ENCODE measurements around the gene SPSB3. TPM values are rescaled to one million over a fixed set of nuclear protein-coding genes. Genes with fewer than 3 reads are reported as not detected.
"Not testable (repeated sequence)": the region's sequence is repeated elsewhere in the genome, so short reads cannot be mapped to it uniquely, and the experiment has no call there.

SPSB3 gene
- total RNA-seq, 4 donors from 2014 or later, result 76.4 to 148 (median 102) TPM

DNA sequence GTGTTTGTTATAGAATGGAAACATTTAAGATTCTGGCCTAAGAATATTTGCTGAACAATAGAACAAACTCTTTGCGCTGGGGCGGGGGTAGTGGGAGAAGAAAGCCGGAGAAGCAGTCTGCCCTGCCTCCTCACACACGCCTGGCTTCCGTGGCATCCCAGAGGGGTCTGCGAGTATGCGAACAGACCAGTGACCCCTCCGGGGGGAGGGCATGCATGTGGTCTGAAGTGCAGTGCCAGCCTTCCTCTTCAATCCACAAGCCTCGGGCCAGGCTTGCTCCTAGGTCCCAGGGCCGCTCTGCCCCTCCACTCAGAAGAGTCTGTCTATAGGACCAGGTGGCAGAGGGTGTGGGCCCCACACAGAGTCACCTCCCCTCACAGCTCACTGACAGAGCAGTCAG, 25.3 kb upstream of the SPSB3 start:
- Histone ChIP-seq H3K27me3 (no peaks in the 10 kb centered on the region), H3K4me3 (no peak overlapping the region), H3K4me1 (no peaks in the 10 kb centered on the region), H3K9me3 (no peaks in the 10 kb centered on the region), H3K36me3 (peaks cover 0 to 46% (median 0%) of the 10 kb centered on the region in 3 donors), H3K27ac (no peak overlapping the region)
- TF ChIP-seq CTCF (IDR thresholded peaks at IDR 0.05), result no peak
- TF ChIP-seq POLR2A (IDR thresholded peaks at IDR 0.05), result no peak
- DNase-seq, result peak in 1 of 3 donors; percentile 42

DNA sequence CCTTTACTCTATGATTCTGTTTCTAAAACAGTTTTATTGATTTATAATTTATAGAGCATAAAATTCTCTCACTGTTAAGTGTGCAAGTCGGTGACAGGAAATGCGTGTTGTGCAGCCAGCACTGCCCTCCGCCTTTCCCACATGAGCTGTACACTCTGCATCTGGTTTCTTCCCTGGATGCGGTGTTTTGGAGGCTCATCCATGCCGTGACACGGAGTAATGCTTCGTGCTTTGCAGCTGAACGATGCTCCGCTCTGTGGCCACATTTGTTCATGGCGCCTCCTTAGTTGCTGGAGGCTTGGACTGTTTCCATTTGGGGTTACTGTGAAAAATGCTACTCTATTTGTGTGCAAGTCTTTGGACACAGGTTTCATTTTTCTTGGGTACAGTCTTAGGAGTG, 18.3 kb upstream of the SPSB3 start:
- peaks cover 0 to 4% (median 0%) of the 10 kb centered on the region in 4 donors for H3K9me3 ChIP-seq
- no peak overlapping the region for H3K27ac ChIP-seq
- no peak overlapping the region for H3K4me3 ChIP-seq
- DNase-seq, result no peak
- no peaks in the 10 kb centered on the region for H3K4me1 ChIP-seq
- TF ChIP-seq CTCF (IDR thresholded peaks at IDR 0.05) (no peak), POLR2A (IDR thresholded peaks at IDR 0.05) (no peak)
- H3K36me3 ChIP-seq, result no peaks in the 10 kb centered on the region
- no peaks in the 10 kb centered on the region for H3K27me3 ChIP-seq

GRCh38 chr16:1799263-1799662, 16.9 kb upstream of the SPSB3 start:
- not testable (repeated sequence) for H3K4me3 ChIP-seq, DNase-seq, H3K9me3 ChIP-seq, H3K27me3 ChIP-seq, H3K36me3 ChIP-seq, H3K4me1 ChIP-seq, H3K27ac ChIP-seq

DNA sequence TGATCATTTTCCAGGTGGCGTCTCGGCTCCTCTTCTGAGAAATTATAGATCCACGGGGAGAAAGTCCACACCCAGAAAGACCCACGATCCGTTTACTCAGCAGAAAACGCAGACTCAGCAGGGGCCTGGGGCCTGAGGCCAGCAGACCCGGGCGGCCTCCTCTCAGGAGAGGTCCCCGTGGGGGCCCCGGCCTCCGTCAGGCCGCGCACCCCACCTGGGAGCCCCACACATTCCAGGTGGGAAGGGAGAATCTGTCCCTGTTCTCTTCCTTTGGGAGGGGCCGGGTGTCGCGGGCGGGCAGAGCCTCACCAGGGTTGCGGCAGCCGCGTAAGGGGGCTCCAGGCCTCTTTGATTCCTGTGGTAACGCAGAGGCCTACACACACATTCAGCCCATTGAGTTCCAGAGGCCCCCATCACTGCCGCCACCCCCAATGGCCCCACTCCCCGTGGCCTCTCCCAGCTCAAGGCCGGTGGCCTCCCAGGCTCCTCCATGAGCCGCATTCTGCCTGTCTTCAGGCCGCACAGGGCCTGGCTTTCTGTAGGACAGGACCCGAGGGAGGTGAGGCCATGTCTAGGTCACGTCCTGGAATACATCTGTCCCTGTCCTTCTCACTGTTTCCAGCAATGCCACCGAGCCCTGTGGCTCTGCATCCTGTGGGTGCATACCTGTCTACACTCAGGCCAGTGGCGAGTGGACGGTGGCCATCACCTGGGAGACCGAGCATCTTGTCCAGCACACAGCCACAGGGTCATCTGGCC, 12.7 kb upstream of the SPSB3 start:
- no peaks in the 10 kb centered on the region for H3K4me1 ChIP-seq
- no peak overlapping the region for H3K27ac ChIP-seq
- H3K9me3 ChIP-seq, result peaks cover 0 to 4% (median 0%) of the 10 kb centered on the region in 4 donors
- TF ChIP-seq CTCF (IDR thresholded peaks at IDR 0.05) (no peak), POLR2A (IDR thresholded peaks at IDR 0.05) (no peak)
- H3K27me3 ChIP-seq, result no peaks in the 10 kb centered on the region
- peaks cover 0 to 7% (median 0%) of the 10 kb centered on the region in 3 donors for H3K36me3 ChIP-seq
- H3K4me3 ChIP-seq, result no peak overlapping the region
- no peak for DNase-seq

DNA sequence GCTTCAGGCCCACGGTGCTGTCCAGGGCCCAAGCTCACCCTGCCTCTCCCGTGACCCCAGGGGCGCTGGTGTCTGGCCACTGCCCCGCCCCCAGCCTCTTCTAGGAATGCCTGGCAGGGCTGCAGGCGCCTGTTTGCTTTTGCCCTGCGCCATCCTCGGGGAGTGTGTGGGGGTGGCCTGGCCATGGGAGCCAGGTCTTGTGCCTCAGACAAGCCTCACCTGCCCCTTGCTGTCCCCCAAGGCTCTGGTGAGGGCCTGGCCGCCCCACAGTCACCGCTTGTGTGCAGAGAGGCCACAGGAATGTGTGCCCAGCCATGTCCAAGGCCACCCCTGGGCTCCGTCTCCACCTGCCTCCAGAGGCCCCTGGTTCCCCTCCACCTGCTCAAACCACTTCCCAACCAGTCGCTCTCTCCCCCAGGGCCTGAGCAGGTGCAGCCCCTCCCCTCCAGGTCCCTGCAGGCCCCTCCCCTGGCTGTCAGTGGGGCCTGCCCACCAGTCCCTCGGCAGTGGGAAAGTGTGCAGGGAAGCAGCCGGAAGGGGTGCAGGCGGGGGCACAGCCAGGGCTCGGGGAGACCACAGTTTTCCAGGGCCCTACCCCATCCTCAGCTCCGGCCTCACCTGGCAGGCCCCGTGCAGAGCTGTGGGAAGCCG, 12.0 kb upstream of the SPSB3 start:
- Histone ChIP-seq H3K27me3 (no peaks in the 10 kb centered on the region), H3K9me3 (peaks cover 0 to 4% (median 0%) of the 10 kb centered on the region in 4 donors), H3K4me3 (no peak overlapping the region), H3K36me3 (peaks cover 0 to 12% (median 0%) of the 10 kb centered on the region in 3 donors), H3K27ac (no peak overlapping the region), H3K4me1 (no peaks in the 10 kb centered on the region)
- DNase-seq, result peak in 1 of 3 donors; percentile 47
- TF ChIP-seq CTCF (IDR thresholded peaks at IDR 0.05), result no peak
- no peak for TF ChIP-seq POLR2A (IDR thresholded peaks at IDR 0.05)

DNA sequence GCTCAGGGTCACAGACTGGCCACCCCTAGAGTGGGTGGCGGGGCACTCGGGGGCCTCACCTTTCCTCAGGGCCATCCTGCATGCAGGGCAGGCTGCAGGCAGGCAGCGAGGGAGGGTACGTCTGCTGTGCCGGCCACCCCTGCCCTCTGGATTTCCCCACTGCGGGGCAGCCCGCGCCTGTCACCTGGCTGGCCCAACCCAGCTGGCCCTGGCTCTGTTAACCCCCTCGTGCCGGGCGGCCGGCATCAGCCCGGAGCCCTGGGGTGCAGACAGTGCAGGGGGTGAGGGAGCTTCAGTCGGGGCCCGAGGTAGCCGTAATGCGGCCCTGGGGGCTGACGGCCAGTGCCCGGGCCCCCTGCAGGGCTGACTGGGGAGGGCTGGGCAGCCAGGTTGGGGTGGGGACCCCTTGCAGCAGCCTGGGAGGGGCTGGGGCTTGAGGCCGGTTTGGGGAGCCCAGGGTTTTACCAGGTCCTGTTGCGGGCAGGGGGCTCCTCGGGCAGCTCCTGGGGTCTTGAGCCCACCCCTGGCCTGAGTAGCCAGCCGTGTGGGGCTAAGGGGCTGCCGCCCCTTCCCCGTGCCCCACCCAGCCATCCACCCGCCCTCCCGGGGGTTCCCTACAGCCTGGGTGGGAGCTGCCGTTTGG, 11.3 kb upstream of the SPSB3 start, which contains the start of gene IGFALS:
TSS of gene IGFALS (minus strand) at position 128 of the 643 bp plus-strand sequence. CDS start at position 75, 53 bp downstream.
- no peak within 1 kb of the TSS for H3K27ac ChIP-seq
- H3K4me3 ChIP-seq, result no peak within 1 kb of the TSS
- peak in 2 of 3 donors; percentile 41 to 53 for DNase-seq
- no peak for TF ChIP-seq POLR2A (IDR thresholded peaks at IDR 0.05)
- no peak for TF ChIP-seq CTCF (IDR thresholded peaks at IDR 0.05)
- no peaks in the 10 kb centered on the region for H3K4me1 ChIP-seq
- peaks cover 0 to 4% (median 0%) of the 10 kb centered on the region in 4 donors for H3K9me3 ChIP-seq
- no peaks in the 10 kb centered on the region for H3K27me3 ChIP-seq
- peaks cover 0 to 18% (median 0%) of the 10 kb centered on the region in 3 donors for H3K36me3 ChIP-seq

All from Peyer's patch (tissue), 4 donors.